Hematopoietic multipotent progenitor cell (in vitro differentiated cells): ENCODE measurements around the gene FBXO42. TPM values are rescaled to one million over a fixed set of nuclear protein-coding genes. Genes with fewer than 3 reads are reported as not detected.
"Not testable (repeated sequence)": the region's sequence is repeated elsewhere in the genome, so short reads cannot be mapped to it uniquely, and the experiment has no call there.

Experiments
- DNase-seq, 3 donors: peaks; one replicate each; pipeline ENCODE4 v3.0.0-alpha.2; 2011 to 2015; ENCODE audit warnings: low read depth in 2 of 3, low spot score in 2 of 3
- total RNA-seq: library from RNA; depleted of rRNA; stranded (reverse); fragments of >200 nt; gene quantifications from one replicate; pipeline ENCODE4 v1.2.3, GENCODE V29; 2012

The FBXO42 gene
- total RNA-seq, 1 donor: 17.5 TPM

GRCh38 chr1:16275591-16275990 lies 76.7 kb downstream of the FBXO42 start:
- DNase-seq: no peak

- DNase-seq: no peak
These were observed 84.5 kb downstream of the FBXO42 start for GRCh38 chr1:16267690-16268180.

GRCh38 chr1:16266411-16267118 lies 85.7 kb downstream of the FBXO42 start:
- DNase-seq: peak in 2 of 3 donors; percentile 32 to 54

- DNase-seq: no peak
These were observed 90.2 kb downstream of the FBXO42 start for GRCh38 chr1:16262067-16262466.

GRCh38 chr1:16260814-16261213 lies 91.5 kb downstream of the FBXO42 start:
- DNase-seq: no peak

GRCh38 chr1:16258591-16259135 lies 93.6 kb downstream of the FBXO42 start:
- DNase-seq: no peak

- DNase-seq: no peak
These were observed 94.3 kb downstream of the FBXO42 start for GRCh38 chr1:16257968-16258367.

GRCh38 chr1:16257556-16257955 lies 94.7 kb downstream of the FBXO42 start:
- not testable (repeated sequence) for DNase-seq

GRCh38 chr1:16256478-16256877 lies 95.8 kb downstream of the FBXO42 start:
- DNase-seq: no peak

- DNase-seq: no peak
These were observed 97.9 kb downstream of the FBXO42 start for GRCh38 chr1:16254263-16254928.

- DNase-seq: no peak
These were observed 98.9 kb downstream of the FBXO42 start for GRCh38 chr1:16253332-16253922.

GRCh38 chr1:16252912-16253311 lies 99.4 kb downstream of the FBXO42 start:
- DNase-seq: no peak

- no peak for DNase-seq
These were observed 100.9 kb downstream of the FBXO42 start for GRCh38 chr1:16251381-16251780.

GRCh38 chr1:16250524-16251251 lies 101.6 kb downstream of the FBXO42 start:
- DNase-seq: no peak

GRCh38 chr1:16249596-16250241 lies 102.6 kb downstream of the FBXO42 start:
- no peak for DNase-seq

GRCh38 chr1:16248603-16249516 lies 103.4 kb downstream of the FBXO42 start:
- peak in 2 of 3 donors; percentile 77 to 89 for DNase-seq

GRCh38 chr1:16248007-16248436 lies 104.3 kb downstream of the FBXO42 start:
- DNase-seq: no peak

- no peak for DNase-seq
These were observed 104.8 kb downstream of the FBXO42 start for GRCh38 chr1:16247441-16247840.

- DNase-seq: no peak
These were observed 105.3 kb downstream of the FBXO42 start for GRCh38 chr1:16246961-16247360.
